ENCODE data around the gene PTTG2. TPM values are rescaled to one million over a fixed set of nuclear protein-coding genes. Genes with fewer than 3 reads are reported as not detected.
"Not testable (repeated sequence)": the region's sequence is repeated elsewhere in the genome, so short reads cannot be mapped to it uniquely, and the experiment has no call there.

Gene PTTG2
- total RNA-seq, 1 donor from 2014 or later: not detected

GRCh38 chr4:37956941-37957340 is 3.3 kb upstream of the PTTG2 start:
- DNase-seq (ENCODE audit: low spot score): no peak

GRCh38 chr4:37958932-37959331 is 1.3 kb upstream of the PTTG2 start:
- no peak for DNase-seq (ENCODE audit: low spot score)

- DNase-seq (ENCODE audit: low spot score): peak; percentile 32
These were observed 667 bp downstream of the PTTG2 start for GRCh38 chr4:37960679-37961450.

GRCh38 chr4:37964734-37965457 is 4.7 kb downstream of the PTTG2 start:
- DNase-seq (ENCODE audit: low spot score): no peak

- DNase-seq (ENCODE audit: low spot score): no peak
These were observed 5.8 kb downstream of the PTTG2 start for GRCh38 chr4:37966044-37966443.

- peak; percentile 66 for DNase-seq (ENCODE audit: low spot score)
These were observed 7.5 kb downstream of the PTTG2 start for GRCh38 chr4:37967736-37968135.

- no peak for DNase-seq (ENCODE audit: low spot score)
These were observed 8.5 kb downstream of the PTTG2 start for GRCh38 chr4:37968747-37969146.

- no peak for DNase-seq (ENCODE audit: low spot score)
These were observed 10.5 kb downstream of the PTTG2 start for GRCh38 chr4:37970702-37971101.

- no peak for DNase-seq (ENCODE audit: low spot score)
These were observed 11.0 kb downstream of the PTTG2 start for GRCh38 chr4:37971202-37971601.

GRCh38 chr4:37973441-37973840 is 13.2 kb downstream of the PTTG2 start:
- DNase-seq (ENCODE audit: low spot score): no peak

GRCh38 chr4:37975321-37975822 is 15.2 kb downstream of the PTTG2 start:
- DNase-seq (ENCODE audit: low spot score): not testable (repeated sequence)

GRCh38 chr4:37976507-37976906 is 16.3 kb downstream of the PTTG2 start:
- DNase-seq (ENCODE audit: low spot score): no peak

GRCh38 chr4:37976991-37977470 is 16.8 kb downstream of the PTTG2 start:
- peak; percentile 85 for DNase-seq (ENCODE audit: low spot score)

GRCh38 chr4:37977471-37978247 is 17.5 kb downstream of the PTTG2 start:
- DNase-seq (ENCODE audit: low spot score): peak; percentile 74

- DNase-seq (ENCODE audit: low spot score): no peak
These were observed 18.2 kb downstream of the PTTG2 start for GRCh38 chr4:37978248-37978924.

GRCh38 chr4:37980246-37980645 is 20.0 kb downstream of the PTTG2 start:
- DNase-seq (ENCODE audit: low spot score): no peak

- DNase-seq (ENCODE audit: low spot score): no peak
These were observed 21.2 kb downstream of the PTTG2 start for GRCh38 chr4:37981425-37981824.

GRCh38 chr4:37981844-37982720 is 21.9 kb downstream of the PTTG2 start:
- peak; percentile 70 for DNase-seq (ENCODE audit: low spot score)

- DNase-seq (ENCODE audit: low spot score): no peak
These were observed 22.5 kb downstream of the PTTG2 start for GRCh38 chr4:37982736-37983135.

- no peak for DNase-seq (ENCODE audit: low spot score)
These were observed 23.8 kb downstream of the PTTG2 start for GRCh38 chr4:37983951-37984350.

All from umbilical cord (tissue), 2 donors.